SK-N-MC (cell line): Measurements from ENCODE around the gene ZNF554.

ENCODE experiments used
- DNase-seq: peaks from one replicate; pipeline ENCODE4 v3.0.0-alpha.2; 2011; ENCODE audit warnings: low read depth, low spot score
- H3K27ac ChIP-seq: fragments of 200-600 bp; sonication (generic); 2 replicates; pipeline ENCODE4 v1.5.1; 2016; ENCODE audit warnings: mixed run types
- H3K36me3 ChIP-seq: fragments of 200-600 bp; sonication (generic); 2 replicates; pipeline ENCODE4 v1.6.1; 2017; ENCODE audit warnings: antibody characterized with exemption, low read length, mixed read lengths; ENCODE audit not compliant: insufficient read depth
- H3K4me3 ChIP-seq: fragments of 200-600 bp; sonication (generic); 2 replicates; pipeline ENCODE4 v1.5.1; 2016
- H3K9ac ChIP-seq: fragments of 200-600 bp; sonication (generic); 2 replicates; pipeline ENCODE4 v1.8.0; 2017; ENCODE audit warnings: mixed run types, mixed read lengths; ENCODE audit not compliant: insufficient read length
- H3K9me3 ChIP-seq: fragments of 200-600 bp; sonication (generic); 2 replicates; pipeline ENCODE4 v1.6.1; 2017; ENCODE audit warnings: low read depth, mild to moderate bottlenecking, antibody characterized with exemption, low read length, moderate library complexity, mixed read lengths
- EZH2 ChIP-seq: fragments of 200-600 bp; sonication (generic); IDR thresholded peaks from one replicate; pipeline ENCODE4 v1.6.1; 2017; ENCODE audit warnings: antibody characterized with exemption
- FOXP2 ChIP-seq: optimal IDR thresholded peaks from 2 replicates; pipeline ENCODE3; 2011; ENCODE audit warnings: mild to moderate bottlenecking, moderate library complexity; ENCODE audit not compliant: insufficient read depth; ENCODE audit errors: extremely low read length, control extremely low read depth
- POLR2AphosphoS5 ChIP-seq: IDR thresholded peaks from 2 replicates; pipeline ENCODE4 v1.6.1; 2012; ENCODE audit warnings: mild to moderate bottlenecking, low read depth, low read length, borderline replicate concordance

Gene ZNF554

GRCh38 chr19:2847507-2847906, 27.8 kb downstream of the ZNF554 start:
- no peak overlapping the region for H3K9ac ChIP-seq
- peaks cover 34% of the 10 kb centered on the region for H3K36me3 ChIP-seq
- H3K4me3 ChIP-seq, result no peak overlapping the region
- H3K9me3 ChIP-seq, result peaks cover 20% of the 10 kb centered on the region
- no peak overlapping the region for H3K27ac ChIP-seq
- TF ChIP-seq POLR2AphosphoS5 (no peak), EZH2 (no peak), FOXP2 (no peak)
- DNase-seq, result no peak

GRCh38 chr19:2848616-2849015, 28.9 kb downstream of the ZNF554 start:
- Histone ChIP-seq H3K4me3 (no peak overlapping the region), H3K9ac (no peak overlapping the region), H3K36me3 (peaks cover 45% of the 10 kb centered on the region), H3K9me3 (peaks cover 31% of the 10 kb centered on the region), H3K27ac (no peak overlapping the region)
- DNase-seq, result no peak
- no peak for TF ChIP-seq POLR2AphosphoS5
- no peak for TF ChIP-seq EZH2
- TF ChIP-seq FOXP2, result no peak

GRCh38 chr19:2850256-2850925, 30.7 kb downstream of the ZNF554 start:
- H3K27ac ChIP-seq, result no peak overlapping the region
- TF ChIP-seq FOXP2 (no peak), EZH2 (no peak), POLR2AphosphoS5 (no peak)
- H3K4me3 ChIP-seq, result no peak overlapping the region
- H3K9me3 ChIP-seq, result peaks cover 26% of the 10 kb centered on the region
- no peak for DNase-seq
- peaks cover 51% of the 10 kb centered on the region for H3K36me3 ChIP-seq
- no peak overlapping the region for H3K9ac ChIP-seq

GRCh38 chr19:2852598-2852997, 32.9 kb downstream of the ZNF554 start:
- no peak overlapping the region for H3K4me3 ChIP-seq
- peaks cover 55% of the 10 kb centered on the region for H3K36me3 ChIP-seq
- H3K27ac ChIP-seq, result no peak overlapping the region
- no peak for DNase-seq
- no peak for TF ChIP-seq EZH2
- no peak for TF ChIP-seq FOXP2
- TF ChIP-seq POLR2AphosphoS5, result no peak
- no peak overlapping the region for H3K9ac ChIP-seq
- H3K9me3 ChIP-seq, result peaks cover 29% of the 10 kb centered on the region

- peaks cover 55% of the 10 kb centered on the region for H3K36me3 ChIP-seq
- no peak overlapping the region for H3K27ac ChIP-seq
- peaks cover 29% of the 10 kb centered on the region for H3K9me3 ChIP-seq
- H3K9ac ChIP-seq, result no peak overlapping the region
- no peak for TF ChIP-seq EZH2
- no peak for DNase-seq
- no peak overlapping the region for H3K4me3 ChIP-seq
Measured at GRCh38 chr19:2853015-2853606, 33.4 kb downstream of the ZNF554 start.

GRCh38 chr19:2854849-2855248, 35.2 kb downstream of the ZNF554 start:
- Histone ChIP-seq H3K36me3 (peaks cover 55% of the 10 kb centered on the region), H3K9ac (no peak overlapping the region), H3K9me3 (peaks cover 29% of the 10 kb centered on the region), H3K27ac (no peak overlapping the region), H3K4me3 (no peak overlapping the region)
- DNase-seq, result no peak
- TF ChIP-seq EZH2, result no peak
- TF ChIP-seq FOXP2, result no peak
- no peak for TF ChIP-seq POLR2AphosphoS5

GRCh38 chr19:2856457-2857050, 36.9 kb downstream of the ZNF554 start:
- Histone ChIP-seq H3K9ac (no peak overlapping the region), H3K27ac (no peak overlapping the region), H3K4me3 (no peak overlapping the region), H3K36me3 (peaks cover 38% of the 10 kb centered on the region), H3K9me3 (peaks cover 24% of the 10 kb centered on the region)
- TF ChIP-seq EZH2 (no peak), FOXP2 (no peak), POLR2AphosphoS5 (no peak)
- no peak for DNase-seq

- Histone ChIP-seq H3K9ac (no peak overlapping the region), H3K36me3 (peaks cover 15% of the 10 kb centered on the region), H3K9me3 (peaks cover 3% of the 10 kb centered on the region; the same call in 1 of the 2 replicates), H3K4me3 (no peak overlapping the region), H3K27ac (no peak overlapping the region)
- TF ChIP-seq EZH2 (no peak), POLR2AphosphoS5 (no peak), FOXP2 (no peak)
- DNase-seq, result no peak
Measured at GRCh38 chr19:2858864-2859263, 39.2 kb downstream of the ZNF554 start.
